ENCODE measurements around the gene TUBB4A. TPM values are rescaled to one million over a fixed set of nuclear protein-coding genes. Genes with fewer than 3 reads are reported as not detected.

Gene TUBB4A
- total and polyA plus RNA-seq, 9 of the 15 experiments (the other 6 are each of a cell fraction or from before 2014, with no cell fraction given), result 0.14 to 7.0 (median 0.75) TPM

- TF ChIP-seq, protein P1, sequence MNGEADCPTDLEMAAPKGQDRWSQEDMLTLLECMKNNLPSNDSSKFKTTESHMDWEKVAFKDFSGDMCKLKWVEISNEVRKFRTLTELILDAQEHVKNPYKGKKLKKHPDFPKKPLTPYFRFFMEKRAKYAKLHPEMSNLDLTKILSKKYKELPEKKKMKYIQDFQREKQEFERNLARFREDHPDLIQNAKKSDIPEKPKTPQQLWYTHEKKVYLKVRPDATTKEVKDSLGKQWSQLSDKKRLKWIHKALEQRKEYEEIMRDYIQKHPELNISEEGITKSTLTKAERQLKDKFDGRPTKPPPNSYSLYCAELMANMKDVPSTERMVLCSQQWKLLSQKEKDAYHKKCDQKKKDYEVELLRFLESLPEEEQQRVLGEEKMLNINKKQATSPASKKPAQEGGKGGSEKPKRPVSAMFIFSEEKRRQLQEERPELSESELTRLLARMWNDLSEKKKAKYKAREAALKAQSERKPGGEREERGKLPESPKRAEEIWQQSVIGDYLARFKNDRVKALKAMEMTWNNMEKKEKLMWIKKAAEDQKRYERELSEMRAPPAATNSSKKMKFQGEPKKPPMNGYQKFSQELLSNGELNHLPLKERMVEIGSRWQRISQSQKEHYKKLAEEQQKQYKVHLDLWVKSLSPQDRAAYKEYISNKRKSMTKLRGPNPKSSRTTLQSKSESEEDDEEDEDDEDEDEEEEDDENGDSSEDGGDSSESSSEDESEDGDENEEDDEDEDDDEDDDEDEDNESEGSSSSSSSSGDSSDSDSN (IDR thresholded peaks at IDR 0.05; ENCODE audit: borderline replicate concordance in 1 of 2, low read depth in 2 of 2, low read length in 2 of 2), result peak; percentile 23 to 62; a peak in 2 of 4 replicates
- TF ChIP-seq ARHGAP35 (IDR thresholded peaks at IDR 0.05; ENCODE audit: partially characterized antibody), result no peak
- TF ChIP-seq, protein P2, sequence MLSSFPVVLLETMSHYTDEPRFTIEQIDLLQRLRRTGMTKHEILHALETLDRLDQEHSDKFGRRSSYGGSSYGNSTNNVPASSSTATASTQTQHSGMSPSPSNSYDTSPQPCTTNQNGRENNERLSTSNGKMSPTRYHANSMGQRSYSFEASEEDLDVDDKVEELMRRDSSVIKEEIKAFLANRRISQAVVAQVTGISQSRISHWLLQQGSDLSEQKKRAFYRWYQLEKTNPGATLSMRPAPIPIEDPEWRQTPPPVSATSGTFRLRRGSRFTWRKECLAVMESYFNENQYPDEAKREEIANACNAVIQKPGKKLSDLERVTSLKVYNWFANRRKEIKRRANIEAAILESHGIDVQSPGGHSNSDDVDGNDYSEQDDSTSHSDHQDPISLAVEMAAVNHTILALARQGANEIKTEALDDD (IDR thresholded peaks at IDR 0.05), result peak; percentile 52
- TF ChIP-seq ZNF707 (CRISPR knock-in tag; conservative IDR thresholded peaks at IDR 0.05), result no peak
- no peak for TF ChIP-seq KAT8 (IDR thresholded peaks at IDR 0.05; ENCODE audit: low read depth)
- TF ChIP-seq KAT7 (CRISPR knock-in tag; IDR thresholded peaks at IDR 0.05; ENCODE audit: borderline replicate concordance), result peak; percentile 69; the same call in 1 of the 2 replicates
- TF ChIP-seq CREB1 (IDR thresholded peaks at IDR 0.05), result no peak
- peak; percentile 66 for TF ChIP-seq CREB1 (CRISPR knock-in tag; IDR thresholded peaks at IDR 0.05)
- TF ChIP-seq SUPT5H (IDR thresholded peaks at IDR 0.05), result no peak
- TF ChIP-seq, protein P3, sequence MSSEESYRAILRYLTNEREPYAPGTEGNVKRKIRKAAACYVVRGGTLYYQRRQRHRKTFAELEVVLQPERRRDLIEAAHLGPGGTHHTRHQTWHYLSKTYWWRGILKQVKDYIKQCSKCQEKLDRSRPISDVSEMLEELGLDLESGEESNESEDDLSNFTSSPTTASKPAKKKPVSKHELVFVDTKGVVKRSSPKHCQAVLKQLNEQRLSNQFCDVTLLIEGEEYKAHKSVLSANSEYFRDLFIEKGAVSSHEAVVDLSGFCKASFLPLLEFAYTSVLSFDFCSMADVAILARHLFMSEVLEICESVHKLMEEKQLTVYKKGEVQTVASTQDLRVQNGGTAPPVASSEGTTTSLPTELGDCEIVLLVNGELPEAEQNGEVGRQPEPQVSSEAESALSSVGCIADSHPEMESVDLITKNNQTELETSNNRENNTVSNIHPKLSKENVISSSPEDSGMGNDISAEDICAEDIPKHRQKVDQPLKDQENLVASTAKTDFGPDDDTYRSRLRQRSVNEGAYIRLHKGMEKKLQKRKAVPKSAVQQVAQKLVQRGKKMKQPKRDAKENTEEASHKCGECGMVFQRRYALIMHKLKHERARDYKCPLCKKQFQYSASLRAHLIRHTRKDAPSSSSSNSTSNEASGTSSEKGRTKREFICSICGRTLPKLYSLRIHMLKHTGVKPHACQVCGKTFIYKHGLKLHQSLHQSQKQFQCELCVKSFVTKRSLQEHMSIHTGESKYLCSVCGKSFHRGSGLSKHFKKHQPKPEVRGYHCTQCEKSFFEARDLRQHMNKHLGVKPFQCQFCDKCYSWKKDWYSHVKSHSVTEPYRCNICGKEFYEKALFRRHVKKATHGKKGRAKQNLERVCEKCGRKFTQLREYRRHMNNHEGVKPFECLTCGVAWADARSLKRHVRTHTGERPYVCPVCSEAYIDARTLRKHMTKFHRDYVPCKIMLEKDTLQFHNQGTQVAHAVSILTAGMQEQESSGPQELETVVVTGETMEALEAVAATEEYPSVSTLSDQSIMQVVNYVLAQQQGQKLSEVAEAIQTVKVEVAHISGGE (CRISPR knock-in tag; IDR thresholded peaks at IDR 0.05), result no peak
- no peak for TF ChIP-seq PTBP1 (IDR thresholded peaks at IDR 0.05; ENCODE audit: low read depth, low read length)
- TF ChIP-seq ZMIZ1 (IDR thresholded peaks at IDR 0.05; ENCODE audit: low read depth in 2 of 2, low read length in 2 of 2), result no peak
- no peak for TF ChIP-seq RBM22 (IDR thresholded peaks at IDR 0.05; ENCODE audit: low read depth, low read length, poor library complexity, severe bottlenecking)
- TF ChIP-seq E2F3 (CRISPR knock-in tag; IDR thresholded peaks at IDR 0.05), result no peak
- peak; percentile 36; the same call in 1 of the 2 replicates for TF ChIP-seq HCFC1 (IDR thresholded peaks at IDR 0.05; ENCODE audit: low read depth, low read length)
Observed at GRCh38 chr19:6460099-6460884, 41.8 kb downstream of the TUBB4A start (continued).
